ENCODE measurements around the gene PIK3C2G.

The PIK3C2G gene

DNA sequence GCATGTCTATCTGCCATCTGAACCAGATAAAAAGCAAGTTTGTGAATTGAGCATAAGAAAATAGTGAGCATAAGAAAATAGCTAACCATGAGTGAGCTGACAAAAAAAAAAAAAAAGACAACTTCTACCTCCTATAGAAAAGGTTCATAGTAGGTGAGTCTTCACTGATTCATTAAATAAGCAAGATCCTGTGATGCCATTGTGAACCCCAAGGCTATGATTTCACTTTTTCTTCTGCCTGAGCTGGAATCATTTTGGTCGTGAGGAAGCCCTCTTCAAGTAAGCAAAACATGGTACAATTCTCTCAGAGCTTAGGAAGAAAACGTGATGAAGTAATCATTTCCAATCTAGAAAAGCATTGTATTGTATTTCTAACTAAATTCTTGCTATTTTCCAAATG lies 1.2 kb downstream of the PIK3C2G start:
- TF ChIP-seq ZFP30 (CRISPR knock-in tag; IDR thresholded peaks at IDR 0.05) (no peak), CSDC2 (CRISPR knock-in tag; IDR thresholded peaks at IDR 0.05) (no peak), ARNTL (CRISPR knock-in tag; IDR thresholded peaks at IDR 0.05; ENCODE audit: borderline replicate concordance, low read depth) (no peak), ZNF8 (CRISPR knock-in tag; IDR thresholded peaks at IDR 0.05) (no peak), TCF4 (CRISPR knock-in tag; IDR thresholded peaks at IDR 0.05; ENCODE audit: borderline replicate concordance) (no peak), PPARA (CRISPR knock-in tag; IDR thresholded peaks at IDR 0.05; ENCODE audit: borderline replicate concordance) (no peak), ZNF70 (CRISPR knock-in tag; IDR thresholded peaks at IDR 0.05) (no peak), OSR1 (CRISPR knock-in tag; IDR thresholded peaks at IDR 0.05) (no peak), TOX (CRISPR knock-in tag; IDR thresholded peaks at IDR 0.05; ENCODE audit: borderline replicate concordance) (no peak), SNAI2 (CRISPR knock-in tag; IDR thresholded peaks at IDR 0.05) (no peak)
- TF ChIP-seq, protein P1, sequence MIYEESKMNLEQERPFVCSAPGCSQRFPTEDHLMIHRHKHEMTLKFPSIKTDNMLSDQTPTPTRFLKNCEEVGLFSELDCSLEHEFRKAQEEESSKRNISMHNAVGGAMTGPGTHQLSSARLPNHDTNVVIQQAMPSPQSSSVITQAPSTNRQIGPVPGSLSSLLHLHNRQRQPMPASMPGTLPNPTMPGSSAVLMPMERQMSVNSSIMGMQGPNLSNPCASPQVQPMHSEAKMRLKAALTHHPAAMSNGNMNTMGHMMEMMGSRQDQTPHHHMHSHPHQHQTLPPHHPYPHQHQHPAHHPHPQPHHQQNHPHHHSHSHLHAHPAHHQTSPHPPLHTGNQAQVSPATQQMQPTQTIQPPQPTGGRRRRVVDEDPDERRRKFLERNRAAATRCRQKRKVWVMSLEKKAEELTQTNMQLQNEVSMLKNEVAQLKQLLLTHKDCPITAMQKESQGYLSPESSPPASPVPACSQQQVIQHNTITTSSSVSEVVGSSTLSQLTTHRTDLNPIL (CRISPR knock-in tag; IDR thresholded peaks at IDR 0.05; ENCODE audit: low read depth) = no peak
- TF ChIP-seq, protein P2, sequence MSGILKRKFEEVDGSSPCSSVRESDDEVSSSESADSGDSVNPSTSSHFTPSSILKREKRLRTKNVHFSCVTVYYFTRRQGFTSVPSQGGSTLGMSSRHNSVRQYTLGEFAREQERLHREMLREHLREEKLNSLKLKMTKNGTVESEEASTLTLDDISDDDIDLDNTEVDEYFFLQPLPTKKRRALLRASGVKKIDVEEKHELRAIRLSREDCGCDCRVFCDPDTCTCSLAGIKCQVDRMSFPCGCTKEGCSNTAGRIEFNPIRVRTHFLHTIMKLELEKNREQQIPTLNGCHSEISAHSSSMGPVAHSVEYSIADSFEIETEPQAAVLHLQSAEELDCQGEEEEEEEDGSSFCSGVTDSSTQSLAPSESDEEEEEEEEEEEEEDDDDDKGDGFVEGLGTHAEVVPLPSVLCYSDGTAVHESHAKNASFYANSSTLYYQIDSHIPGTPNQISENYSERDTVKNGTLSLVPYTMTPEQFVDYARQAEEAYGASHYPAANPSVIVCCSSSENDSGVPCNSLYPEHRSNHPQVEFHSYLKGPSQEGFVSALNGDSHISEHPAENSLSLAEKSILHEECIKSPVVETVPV (CRISPR knock-in tag; IDR thresholded peaks at IDR 0.05) = no peak
- TF ChIP-seq, protein P3, sequence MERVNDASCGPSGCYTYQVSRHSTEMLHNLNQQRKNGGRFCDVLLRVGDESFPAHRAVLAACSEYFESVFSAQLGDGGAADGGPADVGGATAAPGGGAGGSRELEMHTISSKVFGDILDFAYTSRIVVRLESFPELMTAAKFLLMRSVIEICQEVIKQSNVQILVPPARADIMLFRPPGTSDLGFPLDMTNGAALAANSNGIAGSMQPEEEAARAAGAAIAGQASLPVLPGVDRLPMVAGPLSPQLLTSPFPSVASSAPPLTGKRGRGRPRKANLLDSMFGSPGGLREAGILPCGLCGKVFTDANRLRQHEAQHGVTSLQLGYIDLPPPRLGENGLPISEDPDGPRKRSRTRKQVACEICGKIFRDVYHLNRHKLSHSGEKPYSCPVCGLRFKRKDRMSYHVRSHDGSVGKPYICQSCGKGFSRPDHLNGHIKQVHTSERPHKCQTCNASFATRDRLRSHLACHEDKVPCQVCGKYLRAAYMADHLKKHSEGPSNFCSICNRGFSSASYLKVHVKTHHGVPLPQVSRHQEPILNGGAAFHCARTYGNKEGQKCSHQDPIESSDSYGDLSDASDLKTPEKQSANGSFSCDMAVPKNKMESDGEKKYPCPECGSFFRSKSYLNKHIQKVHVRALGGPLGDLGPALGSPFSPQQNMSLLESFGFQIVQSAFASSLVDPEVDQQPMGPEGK (CRISPR knock-in tag; IDR thresholded peaks at IDR 0.05; ENCODE audit: borderline replicate concordance) = no peak
- TF ChIP-seq, protein P4, sequence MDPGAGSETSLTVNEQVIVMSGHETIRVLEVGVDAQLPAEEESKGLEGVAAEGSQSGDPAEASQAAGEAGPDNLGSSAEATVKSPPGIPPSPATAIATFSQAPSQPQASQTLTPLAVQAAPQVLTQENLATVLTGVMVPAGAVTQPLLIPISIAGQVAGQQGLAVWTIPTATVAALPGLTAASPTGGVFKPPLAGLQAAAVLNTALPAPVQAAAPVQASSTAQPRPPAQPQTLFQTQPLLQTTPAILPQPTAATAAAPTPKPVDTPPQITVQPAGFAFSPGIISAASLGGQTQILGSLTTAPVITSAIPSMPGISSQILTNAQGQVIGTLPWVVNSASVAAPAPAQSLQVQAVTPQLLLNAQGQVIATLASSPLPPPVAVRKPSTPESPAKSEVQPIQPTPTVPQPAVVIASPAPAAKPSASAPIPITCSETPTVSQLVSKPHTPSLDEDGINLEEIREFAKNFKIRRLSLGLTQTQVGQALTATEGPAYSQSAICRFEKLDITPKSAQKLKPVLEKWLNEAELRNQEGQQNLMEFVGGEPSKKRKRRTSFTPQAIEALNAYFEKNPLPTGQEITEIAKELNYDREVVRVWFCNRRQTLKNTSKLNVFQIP (CRISPR knock-in tag; IDR thresholded peaks at IDR 0.05; ENCODE audit: borderline replicate concordance, low read depth) = no peak
- ATAC-seq = no peak

DNA sequence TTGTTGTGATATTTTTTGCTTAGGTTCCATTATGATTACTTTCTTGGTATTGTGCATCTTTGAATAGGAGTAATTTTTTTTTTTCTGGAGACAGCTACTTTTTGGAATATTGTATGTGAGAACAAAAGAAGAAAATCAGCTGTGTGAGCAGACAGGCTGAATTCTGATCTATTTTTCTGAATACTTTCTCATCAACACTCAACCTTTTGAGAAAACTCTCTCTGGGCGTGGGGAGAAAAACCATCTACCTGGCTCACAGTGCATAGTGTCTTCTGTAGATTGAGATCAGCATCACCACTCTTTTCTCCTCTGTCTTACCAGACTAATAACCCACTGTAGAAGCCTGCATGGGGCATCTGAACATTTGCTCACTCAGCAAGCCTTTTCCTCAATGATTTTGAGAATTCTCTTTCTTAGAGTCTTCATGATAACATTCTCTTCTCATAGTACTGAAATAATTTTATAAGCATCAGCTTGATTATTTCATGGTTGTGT lies 3.3 kb downstream of the PIK3C2G start:
- TF ChIP-seq ISL1 (CRISPR knock-in tag; IDR thresholded peaks at IDR 0.05) (no peak), TOX (CRISPR knock-in tag; IDR thresholded peaks at IDR 0.05; ENCODE audit: borderline replicate concordance) (no peak), ZNF565 (CRISPR knock-in tag; conservative IDR thresholded peaks at IDR 0.05; ENCODE audit: low read depth) (no peak), ZFP30 (CRISPR knock-in tag; IDR thresholded peaks at IDR 0.05) (no peak), BACH2 (CRISPR knock-in tag; IDR thresholded peaks at IDR 0.05; ENCODE audit: borderline replicate concordance) (no peak), PPARA (CRISPR knock-in tag; IDR thresholded peaks at IDR 0.05; ENCODE audit: borderline replicate concordance) (no peak), RARB (CRISPR knock-in tag; IDR thresholded peaks at IDR 0.05) (no peak)
- TF ChIP-seq, protein P3 (CRISPR knock-in tag; IDR thresholded peaks at IDR 0.05; ENCODE audit: borderline replicate concordance) = no peak
- no peak for ATAC-seq

DNA sequence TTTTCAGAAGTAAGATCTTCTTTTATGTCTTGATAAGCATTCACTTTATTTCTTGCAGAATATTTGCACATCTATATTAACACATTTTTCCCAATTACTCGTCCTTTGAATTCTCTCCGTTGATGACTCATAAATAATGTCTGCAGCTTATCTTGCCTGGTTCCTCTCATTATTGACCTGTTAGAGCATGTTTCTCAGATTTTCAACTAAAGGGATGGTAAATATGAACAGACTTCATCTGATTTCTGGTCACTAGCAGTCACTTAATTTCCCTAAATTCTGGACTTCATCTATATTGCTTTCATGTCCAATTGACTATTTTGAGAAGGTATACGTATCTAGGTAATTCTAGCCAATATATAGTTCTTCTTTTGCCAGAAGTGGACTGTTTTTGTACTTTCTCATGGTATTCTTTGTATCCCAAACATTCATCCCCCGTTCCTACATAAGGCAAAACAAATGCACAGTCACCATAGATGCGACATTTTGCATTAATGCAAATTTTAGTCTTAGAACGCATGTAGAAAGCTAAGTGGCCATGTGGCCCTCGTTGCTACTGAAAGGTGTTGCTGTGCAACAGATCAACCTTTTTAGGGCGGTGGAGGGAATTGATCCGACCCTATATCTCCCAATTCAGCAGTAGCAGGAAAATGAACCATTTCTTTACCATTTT lies 6.2 kb downstream of the PIK3C2G start:
- no peak for ATAC-seq
- TF ChIP-seq BACH2 (CRISPR knock-in tag; IDR thresholded peaks at IDR 0.05; ENCODE audit: borderline replicate concordance) (no peak), ARNTL (CRISPR knock-in tag; IDR thresholded peaks at IDR 0.05; ENCODE audit: borderline replicate concordance, low read depth) (no peak), TCF4 (CRISPR knock-in tag; IDR thresholded peaks at IDR 0.05; ENCODE audit: borderline replicate concordance) (no peak), ZNF8 (CRISPR knock-in tag; IDR thresholded peaks at IDR 0.05) (no peak), PPARA (CRISPR knock-in tag; IDR thresholded peaks at IDR 0.05; ENCODE audit: borderline replicate concordance) (no peak), ZC3H10 (CRISPR knock-in tag; IDR thresholded peaks at IDR 0.05) (no peak), OSR1 (CRISPR knock-in tag; IDR thresholded peaks at IDR 0.05) (no peak), ZFP3 (CRISPR knock-in tag; IDR thresholded peaks at IDR 0.05) (no peak), CSDC2 (CRISPR knock-in tag; IDR thresholded peaks at IDR 0.05) (no peak), ZNF70 (CRISPR knock-in tag; IDR thresholded peaks at IDR 0.05) (no peak)
- TF ChIP-seq, protein P2 (CRISPR knock-in tag; IDR thresholded peaks at IDR 0.05) = no peak
- TF ChIP-seq, protein P4 (CRISPR knock-in tag; IDR thresholded peaks at IDR 0.05; ENCODE audit: borderline replicate concordance, low read depth) = no peak
- TF ChIP-seq, protein P5, sequence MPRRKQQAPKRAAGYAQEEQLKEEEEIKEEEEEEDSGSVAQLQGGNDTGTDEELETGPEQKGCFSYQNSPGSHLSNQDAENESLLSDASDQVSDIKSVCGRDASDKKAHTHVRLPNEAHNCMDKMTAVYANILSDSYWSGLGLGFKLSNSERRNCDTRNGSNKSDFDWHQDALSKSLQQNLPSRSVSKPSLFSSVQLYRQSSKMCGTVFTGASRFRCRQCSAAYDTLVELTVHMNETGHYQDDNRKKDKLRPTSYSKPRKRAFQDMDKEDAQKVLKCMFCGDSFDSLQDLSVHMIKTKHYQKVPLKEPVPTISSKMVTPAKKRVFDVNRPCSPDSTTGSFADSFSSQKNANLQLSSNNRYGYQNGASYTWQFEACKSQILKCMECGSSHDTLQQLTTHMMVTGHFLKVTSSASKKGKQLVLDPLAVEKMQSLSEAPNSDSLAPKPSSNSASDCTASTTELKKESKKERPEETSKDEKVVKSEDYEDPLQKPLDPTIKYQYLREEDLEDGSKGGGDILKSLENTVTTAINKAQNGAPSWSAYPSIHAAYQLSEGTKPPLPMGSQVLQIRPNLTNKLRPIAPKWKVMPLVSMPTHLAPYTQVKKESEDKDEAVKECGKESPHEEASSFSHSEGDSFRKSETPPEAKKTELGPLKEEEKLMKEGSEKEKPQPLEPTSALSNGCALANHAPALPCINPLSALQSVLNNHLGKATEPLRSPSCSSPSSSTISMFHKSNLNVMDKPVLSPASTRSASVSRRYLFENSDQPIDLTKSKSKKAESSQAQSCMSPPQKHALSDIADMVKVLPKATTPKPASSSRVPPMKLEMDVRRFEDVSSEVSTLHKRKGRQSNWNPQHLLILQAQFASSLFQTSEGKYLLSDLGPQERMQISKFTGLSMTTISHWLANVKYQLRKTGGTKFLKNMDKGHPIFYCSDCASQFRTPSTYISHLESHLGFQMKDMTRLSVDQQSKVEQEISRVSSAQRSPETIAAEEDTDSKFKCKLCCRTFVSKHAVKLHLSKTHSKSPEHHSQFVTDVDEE (CRISPR knock-in tag; IDR thresholded peaks at IDR 0.05) = no peak

Data from SK-N-SH treated with all-trans-retinoic acid at 6 μM for 48 hours (cell line).